MM.1S (cell line): Measurements from ENCODE around the gene TSHR.

Experiments
- DNase-seq: peaks from one replicate; pipeline ENCODE4 v3.0.0-alpha.2; 2015
- H2AFZ ChIP-seq: fragments of 300-600 bp; sonication (generic); 2 replicates; pipeline ENCODE4 v1.6.0; 2016; ENCODE audit warnings: antibody characterized with exemption, low read length
- H3F3A ChIP-seq: fragments of 300-600 bp; sonication (generic); 2 replicates; pipeline ENCODE4 v1.6.1; 2016; ENCODE audit warnings: mild to moderate bottlenecking, antibody characterized with exemption, low read length, moderate library complexity, mixed read lengths; ENCODE audit not compliant: insufficient read depth
- H3K27ac ChIP-seq: fragments of 300-600 bp; sonication (generic); 2 replicates; pipeline ENCODE4 v1.5.1; 2016; ENCODE audit warnings: mild to moderate bottlenecking, low read length
- H3K27me3 ChIP-seq: fragments of 300-600 bp; sonication (generic); replicated peaks from 2 replicates; pipeline ENCODE4 v1.6.0; 2016; ENCODE audit warnings: low read length; ENCODE audit not compliant: insufficient read depth
- H3K36me3 ChIP-seq: fragments of 300-600 bp; sonication (generic); replicated peaks from 2 replicates; pipeline ENCODE4 v1.6.1; 2016; ENCODE audit warnings: mild to moderate bottlenecking, low read length, mixed read lengths; ENCODE audit not compliant: insufficient read depth
- H3K4me1 ChIP-seq: fragments of 300-600 bp; sonication (generic); 2 replicates; pipeline ENCODE4 v1.6.1; 2016; ENCODE audit warnings: low read length, mixed read lengths
- H3K4me2 ChIP-seq: fragments of 300-600 bp; sonication (generic); 2 replicates; pipeline ENCODE4 v1.6.0; 2016; ENCODE audit warnings: low read depth, low read length
- H3K4me3 ChIP-seq: fragments of 300-600 bp; sonication (generic); 2 replicates; pipeline ENCODE4 v1.5.1; 2016; ENCODE audit warnings: low read length, mixed read lengths
- H3K79me2 ChIP-seq: fragments of 300-600 bp; sonication (generic); 2 replicates; pipeline ENCODE4 v1.6.1; 2016; ENCODE audit warnings: mixed run types, low read length, mixed read lengths
- H3K9ac ChIP-seq: fragments of 300-600 bp; sonication (generic); 2 replicates; pipeline ENCODE4 v1.6.1; 2016; ENCODE audit warnings: low read length, mixed read lengths
- H3K9me2 ChIP-seq: fragments of 300-600 bp; sonication (generic); replicated peaks from 2 replicates; pipeline ENCODE4 v1.6.1; 2016; ENCODE audit warnings: mild to moderate bottlenecking, low read length, mixed read lengths; ENCODE audit not compliant: insufficient read depth
- H3K9me3 ChIP-seq: fragments of 300-600 bp; sonication (generic); replicated peaks from 2 replicates; pipeline ENCODE4 v1.6.1; 2016; ENCODE audit warnings: mild to moderate bottlenecking, low read length, mixed read lengths; ENCODE audit not compliant: insufficient read depth
- H4K20me1 ChIP-seq: fragments of 300-600 bp; sonication (generic); 2 replicates; pipeline ENCODE4 v1.6.1; 2016; ENCODE audit warnings: mild to moderate bottlenecking, low read length, moderate library complexity, mixed read lengths; ENCODE audit not compliant: insufficient read depth
- EZH2 ChIP-seq: fragments of 300-600 bp; sonication (generic); optimal IDR thresholded peaks from 2 replicates; pipeline ENCODE3; 2017; ENCODE audit warnings: low read depth, mild to moderate bottlenecking, antibody characterized with exemption, low read length, mixed read lengths
- EZH2phosphoT487 ChIP-seq: fragments of 300-600 bp; sonication (generic); IDR thresholded peaks from 2 replicates; pipeline ENCODE4 v1.6.1; 2018; ENCODE audit warnings: antibody characterized with exemption, low read length
- TF ChIP-seq, protein P1 (sequence below): fragments of 300-600 bp; sonication (generic); IDR thresholded peaks from 2 replicates; pipeline ENCODE4 v1.5.1; 2016; ENCODE audit warnings: antibody characterized with exemption, low read length, mixed read lengths

TSHR gene

GRCh38 chr14:81157431-81157830, 202.0 kb downstream of the TSHR start:
- no peak overlapping the region for H3K4me2 ChIP-seq
- H3K27me3 ChIP-seq = no peaks in the 10 kb centered on the region
- H3K79me2 ChIP-seq = no peaks in the 10 kb centered on the region
- H3F3A ChIP-seq = no peaks in the 10 kb centered on the region
- no peak overlapping the region for H3K27ac ChIP-seq
- H3K4me3 ChIP-seq = no peak overlapping the region
- no peaks in the 10 kb centered on the region for H3K9me3 ChIP-seq
- no peak for TF ChIP-seq EZH2phosphoT487
- TF ChIP-seq, protein P1, sequence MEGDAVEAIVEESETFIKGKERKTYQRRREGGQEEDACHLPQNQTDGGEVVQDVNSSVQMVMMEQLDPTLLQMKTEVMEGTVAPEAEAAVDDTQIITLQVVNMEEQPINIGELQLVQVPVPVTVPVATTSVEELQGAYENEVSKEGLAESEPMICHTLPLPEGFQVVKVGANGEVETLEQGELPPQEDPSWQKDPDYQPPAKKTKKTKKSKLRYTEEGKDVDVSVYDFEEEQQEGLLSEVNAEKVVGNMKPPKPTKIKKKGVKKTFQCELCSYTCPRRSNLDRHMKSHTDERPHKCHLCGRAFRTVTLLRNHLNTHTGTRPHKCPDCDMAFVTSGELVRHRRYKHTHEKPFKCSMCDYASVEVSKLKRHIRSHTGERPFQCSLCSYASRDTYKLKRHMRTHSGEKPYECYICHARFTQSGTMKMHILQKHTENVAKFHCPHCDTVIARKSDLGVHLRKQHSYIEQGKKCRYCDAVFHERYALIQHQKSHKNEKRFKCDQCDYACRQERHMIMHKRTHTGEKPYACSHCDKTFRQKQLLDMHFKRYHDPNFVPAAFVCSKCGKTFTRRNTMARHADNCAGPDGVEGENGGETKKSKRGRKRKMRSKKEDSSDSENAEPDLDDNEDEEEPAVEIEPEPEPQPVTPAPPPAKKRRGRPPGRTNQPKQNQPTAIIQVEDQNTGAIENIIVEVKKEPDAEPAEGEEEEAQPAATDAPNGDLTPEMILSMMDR = no peak
- TF ChIP-seq EZH2 = no peak
- H3K4me1 ChIP-seq = no peaks in the 10 kb centered on the region
- DNase-seq = no peak
- no peak overlapping the region for H3K9ac ChIP-seq
- H2AFZ ChIP-seq = no peak overlapping the region
- no peaks in the 10 kb centered on the region for H4K20me1 ChIP-seq
- no peaks in the 10 kb centered on the region for H3K36me3 ChIP-seq
- H3K9me2 ChIP-seq = no peaks in the 10 kb centered on the region

- Histone ChIP-seq H3K27me3 (no peaks in the 10 kb centered on the region), H3K4me2 (no peak overlapping the region), H3K9me3 (no peaks in the 10 kb centered on the region), H3K79me2 (no peaks in the 10 kb centered on the region), H3K36me3 (no peaks in the 10 kb centered on the region), H3K4me1 (no peaks in the 10 kb centered on the region), H4K20me1 (no peaks in the 10 kb centered on the region), H3K9me2 (no peaks in the 10 kb centered on the region), H2AFZ (no peak overlapping the region), H3K27ac (no peak overlapping the region), H3F3A (no peaks in the 10 kb centered on the region), H3K4me3 (no peak overlapping the region), H3K9ac (no peak overlapping the region)
- no peak for DNase-seq
- TF ChIP-seq, protein P1 = no peak
- TF ChIP-seq EZH2 (no peak), EZH2phosphoT487 (no peak)
These were observed 205.7 kb downstream of the TSHR start for GRCh38 chr14:81161088-81161487.

DNA sequence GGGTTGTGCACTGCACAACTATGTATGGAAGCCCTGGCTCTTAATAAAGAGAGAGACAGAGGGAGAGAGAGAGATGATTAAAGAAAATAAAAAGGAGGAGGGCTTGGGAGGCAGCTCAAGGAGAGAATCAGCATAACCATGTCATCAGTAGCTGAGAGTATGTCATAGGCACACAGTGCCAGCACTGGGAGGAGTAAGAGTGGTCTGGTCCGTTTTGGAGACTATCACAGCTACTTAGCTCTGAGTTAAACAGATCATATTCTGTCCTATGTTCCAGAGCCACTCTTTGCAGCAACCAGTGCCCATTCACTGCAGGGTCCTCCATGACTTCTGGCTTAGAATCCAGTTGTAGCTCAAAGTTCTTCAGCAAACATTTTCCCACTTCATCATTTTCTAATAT, 206.3 kb downstream of the TSHR start:
- Histone ChIP-seq H3K36me3 (no peaks in the 10 kb centered on the region), H3K4me2 (no peak overlapping the region), H3F3A (no peaks in the 10 kb centered on the region), H3K9me3 (no peaks in the 10 kb centered on the region), H3K27ac (no peak overlapping the region), H3K4me3 (no peak overlapping the region), H2AFZ (no peak overlapping the region), H3K4me1 (no peaks in the 10 kb centered on the region), H3K9ac (no peak overlapping the region), H4K20me1 (no peaks in the 10 kb centered on the region), H3K79me2 (no peaks in the 10 kb centered on the region), H3K27me3 (no peaks in the 10 kb centered on the region), H3K9me2 (no peaks in the 10 kb centered on the region)
- no peak for DNase-seq
- TF ChIP-seq EZH2 (no peak), EZH2phosphoT487 (no peak)
- TF ChIP-seq, protein P1 = no peak
